ENCODE data around the gene RBL1.
"Not testable (repeated sequence)": the region's sequence is repeated elsewhere in the genome, so short reads cannot be mapped to it uniquely, and the experiment has no call there.

RBL1 gene

DNA sequence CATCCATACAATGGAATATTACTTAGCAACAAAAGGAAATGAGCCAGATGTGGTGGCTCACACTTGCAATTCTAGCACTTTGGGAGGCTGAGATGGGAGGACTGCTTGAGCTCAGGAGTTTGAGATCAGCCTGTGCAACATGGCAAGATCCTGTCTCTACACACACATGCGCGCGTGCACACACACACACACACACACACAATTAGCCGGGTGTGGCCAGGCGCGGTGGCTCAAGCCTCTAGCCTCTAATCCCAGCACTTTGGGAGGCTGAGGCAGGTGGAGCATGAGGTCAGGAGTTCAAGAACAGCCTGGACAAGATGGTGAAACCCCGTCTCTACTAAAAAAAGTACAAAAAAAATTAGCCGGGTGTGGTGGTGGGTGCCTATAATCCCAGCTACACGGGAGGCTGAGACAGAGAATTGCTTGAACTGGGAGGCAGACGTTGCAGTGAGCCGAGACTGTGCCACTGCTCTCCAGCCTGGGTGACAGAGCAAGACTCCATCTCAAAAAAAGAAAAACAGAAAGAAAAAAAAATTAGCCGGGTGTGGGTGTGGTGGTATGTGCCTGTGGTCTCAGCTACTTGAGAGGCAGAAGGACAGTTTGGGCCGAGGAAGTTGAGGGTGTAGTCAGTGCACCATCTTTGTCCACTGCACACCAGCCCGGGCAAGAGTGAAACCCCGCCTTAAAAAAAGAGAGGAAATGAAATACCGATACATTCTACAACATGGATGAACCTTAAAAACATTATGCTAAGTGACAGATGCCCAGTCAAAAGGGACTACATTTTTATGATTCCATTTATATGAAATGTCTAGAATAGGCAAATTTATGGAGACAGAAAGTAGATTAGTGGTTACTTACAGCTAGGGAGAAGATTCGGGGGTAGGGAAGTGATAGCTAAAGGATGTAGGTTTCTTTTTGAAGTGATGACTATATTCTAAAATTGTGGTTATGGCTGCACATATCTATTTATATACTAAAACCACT, 52.5 kb downstream of the RBL1 start:
- no peak for FAIRE-seq
- no peak for DNase-seq (ENCODE audit: insufficient read length, low spot score)
- TF ChIP-seq POLR2A (IDR thresholded peaks at IDR 0.05; ENCODE audit: low read depth, low read length): no peak

- FAIRE-seq; DNase-seq (ENCODE audit: insufficient read length, low spot score): not testable (repeated sequence)
Measured at GRCh38 chr20:37039366-37039765, 56.4 kb downstream of the RBL1 start.

- no peak for TF ChIP-seq POLR2A (IDR thresholded peaks at IDR 0.05; ENCODE audit: low read depth, low read length)
- DNase-seq (ENCODE audit: insufficient read length, low spot score): no peak
- FAIRE-seq: no peak
Measured at GRCh38 chr20:37032077-37032476, 63.7 kb downstream of the RBL1 start.

DNA sequence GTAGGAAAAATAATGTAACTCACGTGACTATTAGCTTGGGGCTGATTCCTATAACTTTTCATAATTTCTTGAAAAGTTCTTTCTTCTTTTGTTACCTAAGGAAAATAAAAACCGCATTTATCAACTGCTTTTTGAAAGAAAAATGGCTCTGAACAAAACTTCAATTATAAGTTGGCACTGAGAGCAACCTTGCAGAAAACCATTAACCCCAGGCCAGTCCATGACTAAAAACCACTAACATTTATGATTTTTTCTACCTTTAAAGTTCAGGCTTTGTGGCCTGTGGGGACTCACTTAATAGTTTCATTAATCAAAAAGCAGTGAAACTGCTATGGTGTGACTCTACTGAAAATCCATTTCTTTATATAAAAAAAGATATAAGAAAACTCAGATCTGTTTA, 75.2 kb downstream of the RBL1 start:
- DNase-seq (ENCODE audit: insufficient read length, low spot score) (no peak), FAIRE-seq (no peak)
- no peak for TF ChIP-seq POLR2A (IDR thresholded peaks at IDR 0.05; ENCODE audit: low read depth, low read length)

DNA sequence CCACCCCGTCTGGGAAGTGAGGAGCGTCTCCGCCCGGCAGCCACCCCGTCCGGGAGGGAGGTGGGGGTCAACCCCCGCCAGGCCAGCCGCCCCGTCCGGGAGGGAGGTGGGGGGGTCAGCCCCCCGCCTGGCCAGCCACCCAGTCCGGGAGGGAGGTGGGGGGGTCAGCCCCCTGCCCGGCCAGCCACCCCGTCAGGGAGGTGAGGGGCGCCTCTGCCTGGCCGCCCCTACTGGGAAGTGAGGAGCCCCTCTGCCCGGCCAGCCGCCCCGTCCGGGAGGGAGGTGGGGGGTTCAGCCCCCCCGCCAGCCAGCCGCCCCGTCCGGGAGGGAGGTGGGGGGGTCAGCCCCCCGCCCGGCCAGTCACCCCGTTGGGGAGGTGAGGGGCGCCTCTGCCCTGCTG, 83.2 kb downstream of the RBL1 start:
- not testable (repeated sequence) for DNase-seq (ENCODE audit: insufficient read length, low spot score); FAIRE-seq

DNA sequence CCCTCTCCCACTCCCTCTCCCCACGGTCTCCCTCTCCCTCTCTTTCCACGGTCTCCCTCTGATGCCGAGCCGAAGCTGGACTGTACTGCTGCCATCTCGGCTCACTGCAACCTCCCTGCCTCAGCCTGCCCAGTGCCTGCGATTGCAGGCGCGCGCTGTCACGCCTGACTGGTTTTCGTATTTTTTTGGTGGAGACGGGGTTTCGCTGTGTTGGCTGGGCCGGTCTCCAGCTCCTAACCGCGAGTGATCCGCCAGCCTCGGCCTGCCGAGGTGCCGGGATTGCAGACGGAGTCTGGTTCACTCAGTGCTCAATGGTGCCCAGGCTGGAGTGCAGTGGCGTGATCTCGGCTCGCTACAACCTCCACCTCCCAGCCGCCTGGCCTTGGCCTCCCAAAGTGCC, 83.9 kb downstream of the RBL1 start:
- not testable (repeated sequence) for FAIRE-seq; DNase-seq (ENCODE audit: insufficient read length, low spot score)

DNA sequence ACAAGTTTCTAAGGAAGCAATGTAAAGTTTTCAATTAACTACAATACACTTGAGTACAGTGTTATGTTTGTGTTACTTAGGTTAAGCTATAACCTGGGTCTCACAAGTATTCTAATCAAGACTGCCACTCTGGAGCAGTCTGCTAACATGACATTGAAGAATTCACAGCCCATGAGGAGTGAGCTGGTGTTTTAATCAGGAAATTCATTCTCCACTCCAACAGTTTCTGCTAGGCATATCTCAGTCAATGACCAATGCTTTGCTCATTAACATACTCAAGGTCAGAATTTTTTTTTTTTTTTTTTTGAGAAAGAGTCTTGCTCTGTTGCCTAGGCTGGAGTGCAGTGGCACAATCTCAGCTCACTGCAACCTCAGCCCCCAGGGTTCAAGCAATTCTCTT, 84.7 kb downstream of the RBL1 start:
- FAIRE-seq (no peak), DNase-seq (ENCODE audit: insufficient read length, low spot score) (no peak)
- TF ChIP-seq POLR2A (IDR thresholded peaks at IDR 0.05; ENCODE audit: low read depth, low read length): no peak

DNA sequence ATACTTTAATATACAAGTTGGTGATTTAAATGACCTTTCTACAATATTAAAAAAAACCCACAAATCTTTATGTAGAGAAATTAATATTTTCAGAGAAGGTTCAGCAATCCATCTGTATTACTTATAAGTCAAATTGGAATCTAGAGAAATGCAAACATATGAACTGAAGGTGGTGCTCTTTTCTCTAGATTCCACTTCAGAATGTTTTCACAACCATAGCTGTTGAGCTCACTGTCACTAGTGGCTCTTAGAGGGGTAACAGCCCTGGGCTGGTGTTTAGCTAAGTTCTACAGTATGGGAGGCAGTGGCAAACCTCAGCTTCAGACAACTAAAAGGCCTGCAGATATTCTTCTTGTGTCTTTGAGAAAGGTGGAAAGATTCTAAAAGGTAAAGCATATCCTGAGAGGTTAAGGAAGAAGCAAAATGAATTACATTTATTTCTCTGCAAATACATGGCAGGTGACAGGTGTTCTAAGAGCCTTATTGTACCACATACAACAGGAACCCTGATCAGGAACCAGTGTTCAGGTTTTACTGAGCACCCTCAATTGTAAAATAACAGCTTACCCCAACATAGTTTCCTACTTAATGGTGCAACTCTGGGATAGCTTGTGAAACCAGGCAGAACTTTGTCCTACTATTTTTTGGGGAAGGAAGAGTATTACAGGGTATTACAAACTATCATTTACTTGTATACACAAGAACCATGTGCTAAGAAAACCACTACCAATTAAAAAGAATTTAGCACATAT, 87.7 kb downstream of the RBL1 start:
- no peak for DNase-seq (ENCODE audit: insufficient read length, low spot score)
- TF ChIP-seq POLR2A (IDR thresholded peaks at IDR 0.05; ENCODE audit: low read depth, low read length): no peak
- FAIRE-seq: no peak

DNA sequence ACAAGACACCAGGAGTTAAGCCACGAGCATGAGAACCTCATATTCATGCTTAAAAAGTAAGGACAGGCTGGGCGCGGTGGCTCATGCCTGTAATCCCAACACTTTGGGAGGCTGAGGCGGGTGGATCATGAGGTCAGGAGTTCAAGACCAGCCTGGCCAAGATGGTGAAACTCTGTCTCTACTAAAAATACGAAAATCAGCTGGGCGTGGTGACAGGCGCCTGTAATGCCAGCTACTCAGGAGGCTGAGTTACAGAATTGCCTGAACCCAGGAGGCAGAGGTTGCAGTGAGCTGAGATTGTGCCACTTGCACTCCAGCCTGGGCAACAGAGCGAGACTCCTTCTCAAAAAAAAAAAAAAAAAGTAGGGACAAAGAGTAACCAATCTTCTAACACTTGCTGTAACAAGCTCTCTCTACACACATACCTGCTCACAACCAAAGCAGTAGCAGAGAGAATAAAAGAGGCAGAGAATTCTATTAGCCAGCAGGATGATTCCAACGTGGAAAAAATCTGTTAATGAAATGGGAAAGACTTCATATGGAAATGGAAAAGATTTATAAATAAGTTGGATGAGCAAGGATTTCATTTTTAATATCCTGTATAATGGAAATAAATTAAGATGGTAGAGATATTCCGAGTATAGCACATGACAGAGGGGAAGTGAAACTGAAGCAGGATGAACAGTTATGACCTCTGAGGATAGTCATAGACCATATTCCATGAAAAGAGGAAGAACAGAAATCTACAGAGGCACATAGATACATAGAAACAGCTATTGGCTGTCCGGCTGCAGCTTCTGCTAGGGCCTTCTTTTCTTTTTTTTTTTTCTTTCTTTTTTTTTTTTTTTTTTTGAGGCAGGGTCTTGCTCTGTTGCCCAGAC, 90.5 kb downstream of the RBL1 start:
- FAIRE-seq; DNase-seq (ENCODE audit: insufficient read length, low spot score): not testable (repeated sequence)

DNA sequence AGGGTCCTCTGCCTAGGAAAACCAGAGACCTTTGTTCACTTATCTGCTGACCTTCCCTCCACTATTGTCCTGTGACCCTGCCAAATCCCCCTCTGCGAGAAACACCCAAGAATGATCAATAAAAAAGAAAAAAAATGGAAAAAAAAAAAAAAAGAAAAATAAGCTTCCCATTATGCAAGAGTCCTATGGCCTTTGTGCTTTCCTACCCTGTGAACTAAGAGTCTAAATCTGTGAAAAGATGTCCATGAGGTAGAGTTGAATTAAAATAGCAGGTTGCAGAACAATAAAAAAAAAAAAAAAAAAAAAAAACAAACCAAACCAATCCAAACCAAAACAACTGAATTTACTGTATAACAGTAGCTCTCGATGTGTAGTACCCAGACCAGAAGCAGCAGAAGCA, 94.2 kb downstream of the RBL1 start:
- FAIRE-seq: not testable (repeated sequence)

GRCh38 chr20:37000171-37000570, 95.6 kb downstream of the RBL1 start:
- FAIRE-seq; DNase-seq (ENCODE audit: insufficient read length, low spot score): not testable (repeated sequence)

More for the DNA sequence above, 94.2 kb downstream of the RBL1 start:
- not testable (repeated sequence) for DNase-seq (ENCODE audit: insufficient read length, low spot score)

DNA sequence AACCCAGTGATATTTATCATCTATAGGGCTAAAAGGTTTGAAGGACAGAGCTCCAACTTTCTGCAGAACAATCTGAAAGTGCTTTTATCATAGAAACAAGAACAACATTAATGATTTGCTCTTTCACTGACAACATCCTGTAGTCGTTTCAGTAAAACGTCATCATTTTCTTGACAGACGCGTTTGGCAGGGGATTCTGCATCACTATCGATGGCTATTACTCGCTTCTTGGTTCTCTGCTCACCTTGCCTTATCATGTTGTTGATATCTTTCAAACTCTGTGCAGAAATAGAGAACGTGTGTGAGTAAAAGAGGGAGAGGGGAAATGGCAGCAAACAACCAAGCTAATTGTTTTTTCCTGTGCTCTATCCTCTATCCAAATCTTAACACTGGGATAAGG, 97.1 kb downstream of the RBL1 start:
- FAIRE-seq (no peak), DNase-seq (ENCODE audit: insufficient read length, low spot score) (no peak)
- TF ChIP-seq POLR2A (IDR thresholded peaks at IDR 0.05; ENCODE audit: low read depth, low read length): no peak

DNA sequence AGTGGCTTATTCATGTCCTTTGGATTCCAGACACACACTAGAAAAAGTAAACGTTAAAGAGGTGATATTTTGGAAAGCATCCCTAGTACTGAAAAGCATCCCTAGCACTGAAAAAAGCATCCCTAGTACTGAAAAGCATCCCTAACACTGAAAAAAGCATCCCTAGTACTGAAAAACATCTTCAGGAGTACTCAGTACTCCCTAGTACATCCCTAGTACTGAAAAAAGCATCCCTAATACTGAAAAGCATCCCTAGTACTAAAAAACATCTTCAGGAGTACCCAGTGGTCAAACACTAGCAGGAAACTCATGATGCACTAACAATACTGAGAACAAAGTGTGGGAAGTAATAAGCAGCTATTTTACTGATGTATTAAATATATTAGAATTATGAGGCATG, 98.7 kb downstream of the RBL1 start:
- FAIRE-seq: no peak
- TF ChIP-seq POLR2A (IDR thresholded peaks at IDR 0.05; ENCODE audit: low read depth, low read length): no peak
- DNase-seq (ENCODE audit: insufficient read length, low spot score): no peak

GRCh38 chr20:36994221-36994620, 101.6 kb downstream of the RBL1 start:
- not testable (repeated sequence) for FAIRE-seq; DNase-seq (ENCODE audit: insufficient read length, low spot score)
